Nephron progenitor cell (in vitro differentiated cells): ENCODE measurements around the gene SLC30A10.
A peak's percentile ranks its signal among the peaks of the same experiment; 100 is the strongest.

Source experiments
- DNase-seq: peaks from one replicate; pipeline ENCODE4 v3.0.0; 2021
- H3K27ac Mint-ChIP-seq: 2 replicates; pipeline ENCODE4 v1.8.0; 2021; ENCODE audit warnings: mild to moderate bottlenecking, moderate library complexity, mixed read lengths
- H3K27me3 Mint-ChIP-seq: 2 replicates; pipeline ENCODE4 v1.8.0; 2021; ENCODE audit warnings: mild to moderate bottlenecking, low read depth, mixed read lengths; ENCODE audit not compliant: poor library complexity
- H3K36me3 Mint-ChIP-seq: 2 replicates; pipeline ENCODE4 v1.8.0; 2021; ENCODE audit warnings: low read depth, mixed read lengths
- H3K4me1 Mint-ChIP-seq: 2 replicates; pipeline ENCODE4 v1.8.0; 2021; ENCODE audit warnings: mixed read lengths
- H3K4me3 Mint-ChIP-seq: 2 replicates; pipeline ENCODE4 v1.8.0; 2021; ENCODE audit warnings: mild to moderate bottlenecking, moderate library complexity, mixed read lengths
- H3K9me3 Mint-ChIP-seq: 2 replicates; pipeline ENCODE4 v1.8.0; 2021; ENCODE audit warnings: mild to moderate bottlenecking, moderate library complexity, mixed read lengths
- TF ChIP-seq, protein P1 (sequence below): fragments of 200-600 bp; sonication (generic); IDR thresholded peaks from 2 replicates; pipeline ENCODE4 v1.5.0; 2021; ENCODE audit warnings: antibody characterized with exemption

Gene SLC30A10

GRCh38 chr1:219931033-219931432 lies 2.7 kb upstream of the SLC30A10 start:
- DNase-seq = no peak
- Mint-ChIP-seq H3K9me3 (no peaks in the 10 kb centered on the region), H3K27ac (no peak overlapping the region), H3K4me1 (peaks cover 12% of the 10 kb centered on the region), H3K27me3 (peaks cover 71% of the 10 kb centered on the region), H3K4me3 (no peak overlapping the region), H3K36me3 (no peaks in the 10 kb centered on the region)
- TF ChIP-seq, protein P1, sequence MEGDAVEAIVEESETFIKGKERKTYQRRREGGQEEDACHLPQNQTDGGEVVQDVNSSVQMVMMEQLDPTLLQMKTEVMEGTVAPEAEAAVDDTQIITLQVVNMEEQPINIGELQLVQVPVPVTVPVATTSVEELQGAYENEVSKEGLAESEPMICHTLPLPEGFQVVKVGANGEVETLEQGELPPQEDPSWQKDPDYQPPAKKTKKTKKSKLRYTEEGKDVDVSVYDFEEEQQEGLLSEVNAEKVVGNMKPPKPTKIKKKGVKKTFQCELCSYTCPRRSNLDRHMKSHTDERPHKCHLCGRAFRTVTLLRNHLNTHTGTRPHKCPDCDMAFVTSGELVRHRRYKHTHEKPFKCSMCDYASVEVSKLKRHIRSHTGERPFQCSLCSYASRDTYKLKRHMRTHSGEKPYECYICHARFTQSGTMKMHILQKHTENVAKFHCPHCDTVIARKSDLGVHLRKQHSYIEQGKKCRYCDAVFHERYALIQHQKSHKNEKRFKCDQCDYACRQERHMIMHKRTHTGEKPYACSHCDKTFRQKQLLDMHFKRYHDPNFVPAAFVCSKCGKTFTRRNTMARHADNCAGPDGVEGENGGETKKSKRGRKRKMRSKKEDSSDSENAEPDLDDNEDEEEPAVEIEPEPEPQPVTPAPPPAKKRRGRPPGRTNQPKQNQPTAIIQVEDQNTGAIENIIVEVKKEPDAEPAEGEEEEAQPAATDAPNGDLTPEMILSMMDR = no peak

- Mint-ChIP-seq H3K4me1 (peaks cover 12% of the 10 kb centered on the region), H3K27ac (no peak overlapping the region), H3K9me3 (no peaks in the 10 kb centered on the region), H3K27me3 (peaks cover 84% of the 10 kb centered on the region), H3K4me3 (peak overlapping the region; percentile 77), H3K36me3 (no peaks in the 10 kb centered on the region)
- TF ChIP-seq, protein P1 = no peak
- no peak for DNase-seq
Measured at GRCh38 chr1:219928791-219929118, 398 bp upstream of the SLC30A10 start.

DNA sequence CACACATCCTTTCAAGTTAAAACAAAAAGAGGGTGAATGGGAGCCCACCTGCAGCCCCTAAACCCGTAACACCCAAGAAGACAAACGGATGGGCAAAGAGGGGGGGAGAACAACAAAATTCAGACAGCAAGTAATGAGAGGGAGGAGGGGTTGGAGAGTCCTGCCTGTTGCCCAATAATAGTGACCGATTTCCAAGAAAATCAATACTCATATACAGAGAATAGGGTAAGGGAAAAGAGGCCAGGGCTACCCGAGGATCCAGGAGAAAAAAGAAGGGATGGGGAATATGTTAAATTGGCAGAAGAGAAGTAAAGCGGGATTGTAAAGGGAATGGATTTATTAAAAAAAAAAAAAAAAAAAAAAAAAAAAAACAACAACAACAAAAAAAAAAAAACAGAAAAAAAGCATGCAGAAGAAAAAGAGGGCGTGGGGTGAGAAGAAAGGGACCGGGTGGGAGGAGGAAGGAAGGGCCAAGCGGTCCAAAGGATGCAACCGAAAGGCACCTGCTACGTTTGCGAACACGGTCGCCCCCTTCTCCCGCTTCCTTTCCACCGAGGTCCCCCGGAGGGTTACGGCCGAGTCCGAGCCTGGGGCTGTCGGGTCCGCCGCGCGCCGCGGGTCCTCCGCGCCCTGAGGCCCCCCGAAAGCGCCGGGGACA lies 930 bp downstream of the SLC30A10 start:
- Mint-ChIP-seq H3K4me3 (peak overlapping the region; percentile 86), H3K36me3 (no peaks in the 10 kb centered on the region), H3K4me1 (peaks cover 12% of the 10 kb centered on the region), H3K9me3 (no peaks in the 10 kb centered on the region), H3K27me3 (peaks cover 82% of the 10 kb centered on the region), H3K27ac (no peak overlapping the region)
- no peak for DNase-seq
- TF ChIP-seq, protein P1 = no peak

GRCh38 chr1:219926363-219926998 lies 1.9 kb downstream of the SLC30A10 start:
- DNase-seq = no peak
- Mint-ChIP-seq H3K9me3 (no peaks in the 10 kb centered on the region), H3K36me3 (no peaks in the 10 kb centered on the region), H3K27me3 (peaks cover 79% of the 10 kb centered on the region), H3K4me3 (no peak overlapping the region), H3K27ac (no peak overlapping the region), H3K4me1 (peaks cover 12% of the 10 kb centered on the region)
- TF ChIP-seq, protein P1 = no peak

GRCh38 chr1:219924342-219924741 lies 4.0 kb downstream of the SLC30A10 start:
- no peaks in the 10 kb centered on the region for H3K36me3 Mint-ChIP-seq
- H3K27ac Mint-ChIP-seq = no peak overlapping the region
- DNase-seq = no peak
- TF ChIP-seq, protein P1 = no peak
- H3K4me1 Mint-ChIP-seq = peaks cover 12% of the 10 kb centered on the region
- no peaks in the 10 kb centered on the region for H3K9me3 Mint-ChIP-seq
- no peak overlapping the region for H3K4me3 Mint-ChIP-seq
- peaks cover 61% of the 10 kb centered on the region for H3K27me3 Mint-ChIP-seq
